Mesendoderm (in vitro differentiated cells): Measurements from ENCODE around the gene SNRPA.
"Not testable (repeated sequence)": the region's sequence is repeated elsewhere in the genome, so short reads cannot be mapped to it uniquely, and the experiment has no call there.

Experiments
- DNase-seq: peaks from one replicate; pipeline ENCODE4 v3.0.0; 2013
- H2AK5ac ChIP-seq: 2 replicates; pipeline ENCODE4 v1.6.1; 2013; ENCODE audit warnings: low read length, inconsistent platforms
- H2BK120ac ChIP-seq: 2 replicates; pipeline ENCODE4 v1.6.1; 2013; ENCODE audit warnings: low read depth, mild to moderate bottlenecking, low read length, moderate library complexity, mixed read lengths
- H2BK15ac ChIP-seq: replicated peaks from 2 replicates; pipeline ENCODE4 v1.6.1; 2013; ENCODE audit warnings: low read depth, mild to moderate bottlenecking, moderate library complexity
- H2BK5ac ChIP-seq: 2 replicates; pipeline ENCODE4 v1.6.1; 2013; ENCODE audit warnings: low read length, inconsistent platforms
- H3K18ac ChIP-seq: 2 replicates; pipeline ENCODE4 v1.6.1; 2013; ENCODE audit warnings: mild to moderate bottlenecking, low read length, mixed read lengths
- H3K23ac ChIP-seq: one replicate; pipeline ENCODE4 v1.6.1; 2013; ENCODE audit warnings: low read length
- H3K27ac ChIP-seq: 2 replicates; pipeline ENCODE4 v1.5.1; 2013; ENCODE audit warnings: low read depth, mild to moderate bottlenecking, inconsistent platforms, low read length, moderate library complexity
- H3K27me3 ChIP-seq: 2 replicates; pipeline ENCODE4 v1.6.1; 2013; ENCODE audit warnings: low read length, control low read depth, mild to moderate bottlenecking, inconsistent platforms; ENCODE audit not compliant: insufficient read depth, poor library complexity
- H3K36me3 ChIP-seq: 2 replicates; pipeline ENCODE4 v1.6.1; 2013; ENCODE audit warnings: low read length, inconsistent platforms; ENCODE audit not compliant: control insufficient read depth, insufficient read depth
- H3K4ac ChIP-seq: one replicate; pipeline ENCODE4 v1.6.1; 2013; ENCODE audit warnings: low read depth, mild to moderate bottlenecking, low read length, moderate library complexity
- H3K4me1 ChIP-seq: 2 replicates; pipeline ENCODE4 v1.6.1; 2013; ENCODE audit warnings: low read depth, low read length, inconsistent platforms; ENCODE audit not compliant: control insufficient read depth
- H3K4me2 ChIP-seq: 2 replicates; pipeline ENCODE4 v1.6.1; 2013; ENCODE audit warnings: low read length
- H3K4me3 ChIP-seq: 2 replicates; pipeline ENCODE4 v1.5.1; 2013; ENCODE audit warnings: mild to moderate bottlenecking, low read length
- H3K56ac ChIP-seq: one replicate; pipeline ENCODE4 v1.6.1; 2013; ENCODE audit warnings: low read length
- H3K79me1 ChIP-seq: 2 replicates; pipeline ENCODE4 v1.6.1; 2013; ENCODE audit warnings: low read length, inconsistent platforms
- H3K79me2 ChIP-seq: 2 replicates; pipeline ENCODE4 v1.6.1; 2013; ENCODE audit warnings: mild to moderate bottlenecking, low read length; ENCODE audit not compliant: control insufficient read depth, insufficient read depth
- H3K9ac ChIP-seq: 2 replicates; pipeline ENCODE4 v1.6.1; 2013; ENCODE audit warnings: low read length, inconsistent platforms
- H4K5ac ChIP-seq: one replicate; pipeline ENCODE4 v1.6.1; 2013; ENCODE audit warnings: low read length
- H4K8ac ChIP-seq: one replicate; pipeline ENCODE4 v1.6.1; 2013; ENCODE audit warnings: low read depth, mild to moderate bottlenecking, control low read depth, low read length, moderate library complexity
- WGBS: extraction: QIAGEN DNeasy Blood & Tissue Kit; methylation state at CpG from one replicate; pipeline ENCODE4 v1.1.7; 2013; ENCODE audit warnings: low lambda C conversion rate, missing lambda C conversion rate; ENCODE audit not compliant: insufficient coverage; ENCODE audit errors: extremely low coverage; 5-methylcytosine and 5-hydroxymethylcytosine counted together

Gene SNRPA

GRCh38 chr19:40808021-40808325, 57.0 kb downstream of the SNRPA start:
- peaks cover 8% of the 10 kb centered on the region for H3K4me1 ChIP-seq
- no peak overlapping the region for H3K56ac ChIP-seq
- H3K4me2 ChIP-seq, result no peak overlapping the region
- no peak overlapping the region for H2BK15ac ChIP-seq
- H3K18ac ChIP-seq, result no peak overlapping the region
- no peak for DNase-seq
- no peak overlapping the region for H4K5ac ChIP-seq
- no CpG with 5 or more reads among the region's 2 CpGs for WGBS
- H3K79me1 ChIP-seq, result peaks cover 27% of the 10 kb centered on the region
- H2BK120ac ChIP-seq, result no peak overlapping the region
- H3K23ac ChIP-seq, result no peak overlapping the region
- H3K4me3 ChIP-seq, result no peak overlapping the region
- H3K79me2 ChIP-seq, result peaks cover 28% of the 10 kb centered on the region
- H3K4ac ChIP-seq, result no peak overlapping the region
- H3K27ac ChIP-seq, result no peak overlapping the region
- no peaks in the 10 kb centered on the region for H3K27me3 ChIP-seq
- no peak overlapping the region for H3K9ac ChIP-seq
- no peak overlapping the region for H4K8ac ChIP-seq
- H2BK5ac ChIP-seq, result no peak overlapping the region
- H2AK5ac ChIP-seq, result no peak overlapping the region
- H3K36me3 ChIP-seq, result peaks cover 8% of the 10 kb centered on the region

- H4K8ac ChIP-seq, result no peak overlapping the region
These were observed 57.5 kb downstream of the SNRPA start for GRCh38 chr19:40808497-40808896.

GRCh38 chr19:40809358-40810086, 58.5 kb downstream of the SNRPA start:
- H3K18ac ChIP-seq, result no peak overlapping the region
- H3K36me3 ChIP-seq, result peaks cover 8% of the 10 kb centered on the region
- no peak overlapping the region for H3K4ac ChIP-seq
- H2AK5ac ChIP-seq, result no peak overlapping the region
- H3K9ac ChIP-seq, result no peak overlapping the region
- H3K79me1 ChIP-seq, result peaks cover 17% of the 10 kb centered on the region
- no peak overlapping the region for H2BK15ac ChIP-seq
- H2BK5ac ChIP-seq, result no peak overlapping the region
- H3K27ac ChIP-seq, result no peak overlapping the region
- no peak overlapping the region for H3K4me2 ChIP-seq
- H3K23ac ChIP-seq, result no peak overlapping the region
- peaks cover 12% of the 10 kb centered on the region for H3K79me2 ChIP-seq
- no peak overlapping the region for H4K5ac ChIP-seq
- H4K8ac ChIP-seq, result no peak overlapping the region
- no peak overlapping the region for H3K56ac ChIP-seq
- DNase-seq, result no peak
- H3K4me1 ChIP-seq, result peaks cover 5% of the 10 kb centered on the region
- no peak overlapping the region for H2BK120ac ChIP-seq
- WGBS, result no CpG with 5 or more reads among the region's 39 CpGs
- no peak overlapping the region for H3K4me3 ChIP-seq
- no peaks in the 10 kb centered on the region for H3K27me3 ChIP-seq

More at GRCh38 chr19:40808497-40808896, 57.5 kb downstream of the SNRPA start:
- Histone ChIP-seq H3K79me1 (peaks cover 25% of the 10 kb centered on the region), H2AK5ac (no peak overlapping the region), H3K4me2 (no peak overlapping the region), H3K27ac (no peak overlapping the region), H3K4ac (no peak overlapping the region), H3K4me3 (no peak overlapping the region), H3K18ac (no peak overlapping the region), H3K36me3 (peaks cover 8% of the 10 kb centered on the region), H3K23ac (no peak overlapping the region), H3K9ac (no peak overlapping the region), H3K4me1 (peaks cover 5% of the 10 kb centered on the region), H2BK120ac (no peak overlapping the region), H2BK15ac (no peak overlapping the region), H3K56ac (no peak overlapping the region), H3K27me3 (no peaks in the 10 kb centered on the region), H2BK5ac (no peak overlapping the region), H4K5ac (no peak overlapping the region), H3K79me2 (peaks cover 23% of the 10 kb centered on the region)
- WGBS, result no CpG with 5 or more reads among the region's 5 CpGs
- DNase-seq, result no peak

GRCh38 chr19:40810160-40810559, 59.2 kb downstream of the SNRPA start:
- Histone ChIP-seq H3K36me3 (peaks cover 8% of the 10 kb centered on the region), H3K23ac (no peak overlapping the region), H2BK5ac (no peak overlapping the region), H3K4me2 (no peak overlapping the region), H3K4me3 (no peak overlapping the region), H3K9ac (no peak overlapping the region), H3K27ac (no peak overlapping the region), H3K4me1 (peaks cover 5% of the 10 kb centered on the region), H2AK5ac (no peak overlapping the region), H3K56ac (peak overlapping the region; percentile 11), H3K79me2 (peaks cover 8% of the 10 kb centered on the region), H3K27me3 (no peaks in the 10 kb centered on the region), H3K4ac (no peak overlapping the region), H4K5ac (no peak overlapping the region), H3K18ac (no peak overlapping the region), H4K8ac (no peak overlapping the region), H3K79me1 (peaks cover 14% of the 10 kb centered on the region), H2BK15ac (no peak overlapping the region), H2BK120ac (no peak overlapping the region)
- WGBS, result no CpG with 5 or more reads among the region's 14 CpGs
- no peak for DNase-seq

- Histone ChIP-seq H3K79me1 (peaks cover 12% of the 10 kb centered on the region), H3K9ac (peak overlapping the region; percentile 74), H3K4me2 (peak overlapping the region; percentile 52), H3K56ac (peak overlapping the region; percentile 86)
- peak; percentile 93 for DNase-seq
- not testable (repeated sequence) for H2BK5ac ChIP-seq, H3K79me2 ChIP-seq, H3K27me3 ChIP-seq, H4K5ac ChIP-seq, H3K4ac ChIP-seq, H2BK120ac ChIP-seq, H4K8ac ChIP-seq, H3K36me3 ChIP-seq, H2AK5ac ChIP-seq, H2BK15ac ChIP-seq, H3K4me3 ChIP-seq, H3K18ac ChIP-seq, H3K4me1 ChIP-seq, H3K23ac ChIP-seq, H3K27ac ChIP-seq
- WGBS, result no CpG with 5 or more reads among the region's 65 CpGs
These were observed 59.8 kb downstream of the SNRPA start for GRCh38 chr19:40810649-40811408.
